ENCODE data around the gene TAS2R39. TPM values are rescaled to one million over a fixed set of nuclear protein-coding genes. Genes with fewer than 3 reads are reported as not detected.

TAS2R39 gene
- total RNA-seq, 2 experiments from 2014 or later = not detected

DNA sequence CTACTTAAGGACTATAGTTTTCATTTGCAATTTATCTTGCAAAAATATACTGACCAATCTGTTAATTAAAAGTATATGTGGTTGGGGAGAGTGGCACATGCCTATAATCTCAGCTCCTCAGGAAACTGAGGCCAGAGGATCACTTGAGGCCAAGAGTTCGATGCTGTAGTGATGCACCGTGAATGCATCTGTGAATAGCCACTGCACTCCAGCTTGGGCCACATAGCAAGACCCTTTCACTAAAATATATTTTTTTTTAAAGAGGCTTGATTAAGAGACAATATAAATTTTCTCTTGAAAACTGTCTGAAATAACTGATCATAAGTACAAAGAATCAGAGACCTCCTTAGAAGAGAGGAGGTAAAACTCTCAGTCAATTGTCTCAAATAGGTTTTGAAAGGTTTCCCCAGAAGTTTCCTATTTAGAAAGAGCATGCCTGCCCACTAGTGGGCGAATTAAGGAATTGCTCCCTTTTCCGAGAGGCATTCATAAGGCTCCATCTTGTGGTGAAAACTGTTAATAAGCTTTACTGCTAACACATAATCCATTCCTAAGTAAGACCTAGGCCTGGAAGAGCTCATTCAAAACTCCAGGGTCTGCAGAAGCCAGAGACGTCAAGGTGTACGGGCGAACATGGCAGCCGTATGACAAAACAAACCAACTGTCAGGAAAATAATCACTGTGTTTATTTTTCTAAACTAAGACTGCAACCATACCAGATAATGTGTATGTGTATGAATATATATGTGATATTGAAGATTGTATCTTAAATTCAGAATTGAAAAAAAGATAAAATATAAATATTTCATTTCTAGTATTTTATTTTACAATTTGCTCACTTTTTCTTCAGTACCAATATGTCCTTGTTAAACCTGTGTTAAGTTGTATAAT, 31.8 kb downstream of the TAS2R39 start:
- DNase-seq (peak; percentile 18 to 89 (median 46)), ATAC-seq (ENCODE audit: poor library complexity) (peak; percentile 98)
- Histone ChIP-seq H3K27me3 (ENCODE audit: control insufficient read depth in 1 of 2, insufficient read depth in 2 of 2, low read length in 2 of 2) (no peaks in the 10 kb centered on the region), H3K36me3 (ENCODE audit: insufficient read depth, low read length) (no peaks in the 10 kb centered on the region), H3K9me3 (ENCODE audit: control insufficient read depth in 1 of 2, insufficient read depth in 1 of 2, low read length in 2 of 2) (no peaks in the 10 kb centered on the region), H3K27ac (ENCODE audit: low read depth in 1 of 2, low read length in 2 of 2) (no peak overlapping the region), H3K4me3 (ENCODE audit: low read length) (no peak overlapping the region), H3K4me1 (ENCODE audit: insufficient read depth, low read length) (no peaks in the 10 kb centered on the region)
- Mint-ChIP-seq H3K9me3 (no peaks in the 10 kb centered on the region), H3K36me3 (ENCODE audit: low read depth) (no peaks in the 10 kb centered on the region), H3K27me3 (peaks cover 4% of the 10 kb centered on the region), H3K4me1 (ENCODE audit: low read depth) (no peaks in the 10 kb centered on the region), H3K27ac (no peak overlapping the region), H3K4me3 (no peak overlapping the region)
- TF ChIP-seq, protein P1, sequence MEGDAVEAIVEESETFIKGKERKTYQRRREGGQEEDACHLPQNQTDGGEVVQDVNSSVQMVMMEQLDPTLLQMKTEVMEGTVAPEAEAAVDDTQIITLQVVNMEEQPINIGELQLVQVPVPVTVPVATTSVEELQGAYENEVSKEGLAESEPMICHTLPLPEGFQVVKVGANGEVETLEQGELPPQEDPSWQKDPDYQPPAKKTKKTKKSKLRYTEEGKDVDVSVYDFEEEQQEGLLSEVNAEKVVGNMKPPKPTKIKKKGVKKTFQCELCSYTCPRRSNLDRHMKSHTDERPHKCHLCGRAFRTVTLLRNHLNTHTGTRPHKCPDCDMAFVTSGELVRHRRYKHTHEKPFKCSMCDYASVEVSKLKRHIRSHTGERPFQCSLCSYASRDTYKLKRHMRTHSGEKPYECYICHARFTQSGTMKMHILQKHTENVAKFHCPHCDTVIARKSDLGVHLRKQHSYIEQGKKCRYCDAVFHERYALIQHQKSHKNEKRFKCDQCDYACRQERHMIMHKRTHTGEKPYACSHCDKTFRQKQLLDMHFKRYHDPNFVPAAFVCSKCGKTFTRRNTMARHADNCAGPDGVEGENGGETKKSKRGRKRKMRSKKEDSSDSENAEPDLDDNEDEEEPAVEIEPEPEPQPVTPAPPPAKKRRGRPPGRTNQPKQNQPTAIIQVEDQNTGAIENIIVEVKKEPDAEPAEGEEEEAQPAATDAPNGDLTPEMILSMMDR (IDR thresholded peaks at IDR 0.05) = peak; percentile 100
- CTCF ChIA-PET = interaction anchor here (0.6 to 3.6 kb wide), 40 partner anchors 9 to 895 kb away, joined by 3 to 45 read pairs (median 4); no protein-coding TSS in a partner anchor
- POLR2A ChIA-PET = interaction anchor here (0.8 to 1.4 kb wide), 5 partner anchors 165 to 611 kb away, joined by 3 to 6 read pairs (median 4); no protein-coding TSS in a partner anchor
- intact Hi-C loops (cut with DNase I, micrococcal nuclease) = loop anchor here (1.0 to 10.0 kb wide), 14 partner anchors 207 to 1240 kb away; partner anchors contain the start of genes EPHB6 (in 1 of the 2) and TRPV6 (in 1 of the 2)

DNA sequence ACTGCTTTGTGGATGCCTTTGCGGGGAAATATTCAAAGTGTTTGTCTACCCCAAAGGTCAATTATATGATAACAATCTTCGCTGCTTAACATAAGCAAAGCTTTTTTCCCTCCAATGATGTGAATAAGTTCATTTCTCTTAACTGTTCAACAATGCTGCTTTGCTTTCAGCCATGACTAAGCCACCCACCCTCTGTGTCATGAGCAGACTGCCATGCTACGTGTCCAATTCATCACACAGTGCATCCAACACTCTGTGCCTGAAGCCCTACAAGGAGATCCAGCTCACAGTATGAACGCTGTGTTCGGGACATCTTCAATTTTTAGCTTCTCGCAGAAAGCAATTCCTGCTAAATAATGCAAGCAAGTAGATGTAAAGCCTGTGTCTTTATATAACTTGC, 32.9 kb downstream of the TAS2R39 start:
- no peak for ATAC-seq (ENCODE audit: poor library complexity)
- Histone ChIP-seq H3K27ac (ENCODE audit: low read depth in 1 of 2, low read length in 2 of 2) (no peak overlapping the region), H3K9me3 (ENCODE audit: control insufficient read depth in 1 of 2, insufficient read depth in 1 of 2, low read length in 2 of 2) (no peaks in the 10 kb centered on the region), H3K4me3 (ENCODE audit: low read length) (no peak overlapping the region), H3K36me3 (ENCODE audit: insufficient read depth, low read length) (no peaks in the 10 kb centered on the region), H3K4me1 (ENCODE audit: insufficient read depth, low read length) (no peaks in the 10 kb centered on the region), H3K27me3 (ENCODE audit: control insufficient read depth in 1 of 2, insufficient read depth in 2 of 2, low read length in 2 of 2) (no peaks in the 10 kb centered on the region)
- H3K36me3 Mint-ChIP-seq (ENCODE audit: low read depth) = no peaks in the 10 kb centered on the region
- H3K4me3 Mint-ChIP-seq = no peak overlapping the region
- CTCF ChIA-PET = interaction anchor here (1.1 to 3.6 kb wide), 6 partner anchors 23 to 613 kb away, joined by 3 to 45 read pairs (median 14); no protein-coding TSS in a partner anchor
- H3K27ac Mint-ChIP-seq = no peak overlapping the region
- POLR2A ChIA-PET = no interaction called here
- H3K4me1 Mint-ChIP-seq (ENCODE audit: low read depth) = no peaks in the 10 kb centered on the region
- TF ChIP-seq, protein P1 (IDR thresholded peaks at IDR 0.05) = no peak
- intact Hi-C loops (cut with DNase I, micrococcal nuclease) = loop anchor here (5.0 to 10.0 kb wide), 9 partner anchors 331 to 914 kb away; partner anchors contain the start of genes EPHB6 (in 1 of the 2) and TRPV6 (in 1 of the 2)
- DNase-seq = no peak
- H3K27me3 Mint-ChIP-seq = peaks cover 4% of the 10 kb centered on the region
- H3K9me3 Mint-ChIP-seq = no peaks in the 10 kb centered on the region

DNA sequence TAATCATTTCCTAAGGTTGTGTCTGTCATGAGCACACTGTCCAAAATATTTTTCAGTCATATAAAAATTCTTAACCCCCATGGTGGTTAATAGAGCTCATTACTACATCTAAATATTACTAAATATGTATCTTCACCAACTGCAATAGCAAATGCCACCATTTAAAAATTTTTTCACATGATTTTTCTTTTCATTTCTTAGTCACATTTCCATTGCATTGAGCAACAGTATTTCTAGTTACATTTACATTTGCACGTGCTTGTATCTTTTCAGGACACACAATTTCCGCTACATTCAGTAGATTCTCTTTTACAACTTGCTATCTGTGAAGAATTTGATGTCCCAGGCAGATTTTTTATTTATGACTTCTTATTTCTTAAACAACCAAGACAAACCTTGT, 33.5 kb downstream of the TAS2R39 start:
- Histone ChIP-seq H3K36me3 (ENCODE audit: insufficient read depth, low read length) (no peaks in the 10 kb centered on the region), H3K27me3 (ENCODE audit: control insufficient read depth in 1 of 2, insufficient read depth in 2 of 2, low read length in 2 of 2) (no peaks in the 10 kb centered on the region), H3K4me3 (ENCODE audit: low read length) (no peak overlapping the region), H3K27ac (ENCODE audit: low read depth in 1 of 2, low read length in 2 of 2) (no peak overlapping the region), H3K9me3 (ENCODE audit: control insufficient read depth in 1 of 2, insufficient read depth in 1 of 2, low read length in 2 of 2) (no peaks in the 10 kb centered on the region), H3K4me1 (ENCODE audit: insufficient read depth, low read length) (no peaks in the 10 kb centered on the region)
- TF ChIP-seq, protein P1 (IDR thresholded peaks at IDR 0.05) = no peak
- Mint-ChIP-seq H3K36me3 (ENCODE audit: low read depth) (no peaks in the 10 kb centered on the region), H3K4me3 (no peak overlapping the region), H3K27me3 (peaks cover 6% of the 10 kb centered on the region), H3K4me1 (ENCODE audit: low read depth) (no peaks in the 10 kb centered on the region), H3K27ac (no peak overlapping the region), H3K9me3 (no peaks in the 10 kb centered on the region)
- ATAC-seq (ENCODE audit: poor library complexity) (no peak), DNase-seq (no peak)
- ChIA-PET POLR2A (no interaction called here), CTCF (interaction anchor here (0.9 to 3.6 kb wide), 4 partner anchors 79 to 613 kb away, joined by 3 to 45 read pairs (median 8); no protein-coding TSS in a partner anchor)
- intact Hi-C loops (cut with DNase I, micrococcal nuclease) = loop anchor here (5.0 to 10.0 kb wide), 9 partner anchors 332 to 914 kb away; partner anchors contain the start of genes EPHB6 (in 1 of the 2) and TRPV6 (in 1 of the 2)
